HCT116 (cell line): ENCODE measurements around the gene EVL. TPM values are rescaled to one million over a fixed set of nuclear protein-coding genes. Genes with fewer than 3 reads are reported as not detected.

ENCODE experiments used
- ATAC-seq: fragments of 200-7000 bp; cut with Tn5 transposase; 2 replicates; pipeline ENCODE4 v1.9.1; 2020; ENCODE audit warnings: mild to moderate bottlenecking, moderate library complexity
- BruUV-seq: library from RNA; stranded (reverse); fragments of 400-500 nt; replicated peaks from 2 replicates; lab custom pipeline; 2021; lab: Mats Ljungman, UMichigan
- CTCF ChIA-PET: fragments of 300-600 bp; sonication (Branson Sonifier 250); formaldehyde crosslinking; loops from one replicate; lab custom pipeline; 2021; ENCODE audit warnings: antibody characterized with exemption; lab: Charles Lee
- POLR2A ChIA-PET: fragments of 300-600, 350-600 bp; sonication (Branson Sonifier 250); formaldehyde crosslinking; loops from one replicate; lab custom pipeline; 2021; ENCODE audit warnings: antibody characterized with exemption; lab: Charles Lee
- RAD21 ChIA-PET, 2 experiments: fragments of 300-600 bp; sonication (Branson Sonifier 250); formaldehyde crosslinking; loops; one replicate each; lab custom pipeline; 2023; ENCODE audit warnings: low total read pairs in 2 of 2; ENCODE audit not compliant: uncharacterized antibody in 2 of 2, unreplicated experiment in 2 of 2, low non-redundant PET in 1 of 2; lab: Charles Lee
- DNase-seq: peaks from one replicate; pipeline ENCODE4 v3.0.0-alpha.2; 2010; ENCODE audit warnings: low read depth, low spot score
- H2AFZ ChIP-seq: fragments of 200-600 bp; shearing (Covaris generic), sonication (generic); 2 replicates; pipeline ENCODE4 v1.6.1; 2017; ENCODE audit warnings: low read depth, mixed run types, mixed read lengths, antibody characterized with exemption, low read length; ENCODE audit not compliant: poor library complexity, severe bottlenecking
- H3K27ac ChIP-seq: 2 replicates; pipeline ENCODE4 v1.5.1; 2012; ENCODE audit warnings: low read depth, low read length
- H3K27me3 ChIP-seq: fragments of 200-600 bp; sonication (generic); 2 replicates; pipeline ENCODE4 v1.6.1; 2016; ENCODE audit warnings: mixed run types, low read length, mixed read lengths; ENCODE audit not compliant: insufficient read depth
- H3K36me3 ChIP-seq, 2 experiments: fragments of 200-500 bp in 1 of 2; fragments of 200-600 bp in 1 of 2; sonication (Bioruptor generic) in 1 of 2; sonication (generic) in 1 of 2; 2 replicates each; pipeline versions ENCODE4 v1.5.1 to v1.6.1; 2014 to 2016; ENCODE audit warnings: low read length in 2 of 2, inconsistent platforms in 1 of 2, mixed read lengths in 1 of 2, mixed run types in 1 of 2; ENCODE audit not compliant: insufficient read depth in 2 of 2, control insufficient read depth in 1 of 2
- H3K4me1 ChIP-seq, 2 experiments: fragments of 200-600 bp in 1 of 2; sonication (generic) in 1 of 2; 2 replicates each; pipeline versions ENCODE4 v1.5.1 to v1.6.1; 2012 to 2017; ENCODE audit warnings: low read length in 2 of 2, inconsistent platforms in 1 of 2, mild to moderate bottlenecking in 1 of 2, mixed read lengths in 1 of 2, mixed run types in 1 of 2, moderate library complexity in 1 of 2; ENCODE audit not compliant: insufficient read depth in 2 of 2, control insufficient read depth in 1 of 2
- H3K4me2 ChIP-seq: fragments of 200-600 bp; sonication (generic); 2 replicates; pipeline ENCODE4 v1.6.1; 2017; ENCODE audit warnings: mixed run types, low read length, mixed read lengths
- H3K4me3 ChIP-seq, 2 experiments: fragments of 200-600 bp in 1 of 2; sonication (generic) in 1 of 2; replicated peaks in 1 of 2; 2 replicates each; pipeline ENCODE4 v1.5.1; 2011 to 2016; ENCODE audit warnings: low read length in 2 of 2, control low read depth in 1 of 2, low read depth in 1 of 2, mild to moderate bottlenecking in 1 of 2, mixed read lengths in 1 of 2, mixed run types in 1 of 2
- H3K79me2 ChIP-seq: fragments of 200-600 bp; sonication (generic); 2 replicates; pipeline ENCODE4 v1.6.1; 2017; ENCODE audit warnings: mild to moderate bottlenecking, mixed run types, low read length, moderate library complexity, mixed read lengths; ENCODE audit not compliant: insufficient read depth
- H3K9ac ChIP-seq: fragments of 200-600 bp; sonication (generic); 2 replicates; pipeline ENCODE4 v1.6.1; 2016; ENCODE audit warnings: low read length, mixed read lengths
- H3K9me2 ChIP-seq: fragments of 200-600 bp; sonication (generic), shearing (Covaris generic); 2 replicates; pipeline ENCODE4 v1.6.1; 2017; ENCODE audit warnings: mixed run types, mild to moderate bottlenecking, moderate library complexity; ENCODE audit not compliant: insufficient read depth
- H3K9me3 ChIP-seq, 2 experiments: fragments of 200-500 bp in 1 of 2; fragments of 200-600 bp in 1 of 2; sonication (Bioruptor generic) in 1 of 2; sonication (generic) in 1 of 2; 2 replicates each; pipeline ENCODE4 v1.6.1; 2014 to 2017; ENCODE audit warnings: low read length in 2 of 2, mixed read lengths in 2 of 2, inconsistent platforms in 1 of 2, low read depth in 1 of 2, mild to moderate bottlenecking in 1 of 2, mixed run types in 1 of 2, moderate library complexity in 1 of 2; ENCODE audit not compliant: control insufficient read depth in 1 of 2, insufficient read depth in 1 of 2
- H4K20me1 ChIP-seq: fragments of 200-600 bp; sonication (generic), shearing (Covaris generic); 2 replicates; pipeline ENCODE4 v1.6.1; 2017; ENCODE audit warnings: mixed run types, mild to moderate bottlenecking, moderate library complexity; ENCODE audit not compliant: insufficient read depth
- CBX3 ChIP-seq: IDR thresholded peaks from 2 replicates; pipeline ENCODE4 v1.6.1; 2012; ENCODE audit warnings: low read depth
- CEBPB ChIP-seq: IDR thresholded peaks from 2 replicates; pipeline ENCODE4 v1.6.1; 2012; ENCODE audit warnings: low read depth
- EGR1 ChIP-seq: IDR thresholded peaks from 2 replicates; pipeline ENCODE4 v1.6.1; 2012; ENCODE audit warnings: low read depth
- ELF1 ChIP-seq: IDR thresholded peaks from 2 replicates; pipeline ENCODE4 v1.6.1; 2012; ENCODE audit warnings: low read depth, borderline replicate concordance
- EZH2 ChIP-seq: fragments of 200-600 bp; sonication (generic); IDR thresholded peaks from 2 replicates; pipeline ENCODE4 v1.6.1; 2017; ENCODE audit warnings: antibody characterized with exemption, mixed run types
- EZH2phosphoT487 ChIP-seq: fragments of 200-600 bp; IDR thresholded peaks from 2 replicates; pipeline ENCODE4 v1.6.1; 2018; ENCODE audit warnings: antibody characterized with exemption, borderline replicate concordance
- FOSL1 ChIP-seq: IDR thresholded peaks from 2 replicates; pipeline ENCODE4 v1.6.1; 2012; ENCODE audit warnings: low read depth
- POLR2A ChIP-seq: IDR thresholded peaks from 2 replicates; pipeline ENCODE4 v1.7.0; 2011; ENCODE audit warnings: borderline replicate concordance; ENCODE audit not compliant: insufficient read depth, insufficient read length; ENCODE audit errors: extremely low read depth
- POLR2AphosphoS5 ChIP-seq: IDR thresholded peaks from 2 replicates; pipeline ENCODE4 v1.6.1; 2011; ENCODE audit warnings: mild to moderate bottlenecking, low read depth, low read length, moderate library complexity
- RAD21 ChIP-seq: IDR thresholded peaks from 2 replicates; pipeline ENCODE4 v1.6.1; 2012; ENCODE audit warnings: low read depth, mild to moderate bottlenecking
- REST ChIP-seq: IDR thresholded peaks from 2 replicates; pipeline ENCODE4 v1.6.1; 2012; ENCODE audit warnings: low read depth
- SIN3A ChIP-seq: IDR thresholded peaks from 2 replicates; pipeline ENCODE4 v1.6.1; 2012; ENCODE audit warnings: low read depth
- SRF ChIP-seq: IDR thresholded peaks from 2 replicates; pipeline ENCODE4 v1.6.1; 2012; ENCODE audit warnings: low read depth
- TCF7L2 ChIP-seq: IDR thresholded peaks from 2 replicates; pipeline ENCODE4 v1.7.0; 2011; ENCODE audit warnings: borderline replicate concordance, inconsistent platforms; ENCODE audit not compliant: insufficient read depth, insufficient read length; ENCODE audit errors: extremely low read depth
- ZFX ChIP-seq: fragments of 450-650 bp; IDR thresholded peaks from 2 replicates; pipeline ENCODE4 v1.6.1; 2017
- intact Hi-C: fragments of 100-400 bp; cut with micrococcal nuclease; formaldehyde crosslinking; loops from 2 replicates; pipeline ENCODE4 v1.10.0; 2022
- total RNA-seq: library from RNA; stranded (reverse); gene quantifications from one replicate; pipeline ENCODE4 v1.2.1, GENCODE V29; 2021; ENCODE audit not compliant: unreplicated experiment
- TF ChIP-seq, protein P1 (sequence below): IDR thresholded peaks from 2 replicates; pipeline ENCODE4 v1.6.1; 2012

EVL gene
- total RNA-seq, 1 experiment from 2014 or later: 19.9 TPM

DNA sequence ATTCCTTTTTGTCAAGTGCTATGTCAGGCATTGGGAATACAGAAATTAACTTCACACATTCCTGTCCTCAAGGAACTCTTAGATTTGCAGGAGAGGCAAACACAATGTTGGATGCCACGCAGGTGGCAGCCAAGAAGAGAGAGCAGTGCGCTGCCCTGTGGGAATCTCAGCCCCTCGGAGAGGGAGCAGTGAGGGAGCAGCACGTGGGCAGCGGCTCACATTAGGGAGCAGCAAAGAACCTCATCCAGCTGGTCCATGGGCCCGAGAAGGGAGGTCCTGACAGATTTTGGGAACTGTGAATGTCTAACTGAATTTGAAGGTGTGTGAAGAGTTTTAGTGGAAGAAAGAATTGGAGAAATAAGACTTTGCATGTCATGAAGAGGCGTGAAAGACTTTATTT is 47.2 kb upstream of the EVL start (continued):
- TF ChIP-seq EZH2phosphoT487 (no peak), POLR2AphosphoS5 (no peak), ELF1 (no peak), POLR2A (no peak), TCF7L2 (no peak)

GRCh38 chr14:100018482-100018881 is 46.7 kb upstream of the EVL start:
- ChIA-PET CTCF (no interaction called here), RAD21 (no interaction called here), POLR2A (no interaction called here)
- H3K27me3 ChIP-seq: no peaks in the 10 kb centered on the region
- TF ChIP-seq EZH2phosphoT487: no peak
- H3K79me2 ChIP-seq: no peaks in the 10 kb centered on the region
- H2AFZ ChIP-seq: no peak overlapping the region
- no TSS peak for BruUV-seq
- no peak overlapping the region for H3K27ac ChIP-seq
- no peak for ATAC-seq
- H4K20me1 ChIP-seq: no peaks in the 10 kb centered on the region
- no peaks in the 10 kb centered on the region for H3K9me3 ChIP-seq
- no peak overlapping the region for H3K4me3 ChIP-seq
- H3K36me3 ChIP-seq: no peaks in the 10 kb centered on the region
- no peaks in the 10 kb centered on the region for H3K9me2 ChIP-seq
- H3K4me2 ChIP-seq: no peak overlapping the region
- no peak for DNase-seq
- peaks cover 0 to 7% of the 10 kb centered on the region in 2 experiments; a peak in 2 of 4 replicates for H3K4me1 ChIP-seq
- no peak overlapping the region for H3K9ac ChIP-seq
- intact Hi-C loops: no loop called here

DNA sequence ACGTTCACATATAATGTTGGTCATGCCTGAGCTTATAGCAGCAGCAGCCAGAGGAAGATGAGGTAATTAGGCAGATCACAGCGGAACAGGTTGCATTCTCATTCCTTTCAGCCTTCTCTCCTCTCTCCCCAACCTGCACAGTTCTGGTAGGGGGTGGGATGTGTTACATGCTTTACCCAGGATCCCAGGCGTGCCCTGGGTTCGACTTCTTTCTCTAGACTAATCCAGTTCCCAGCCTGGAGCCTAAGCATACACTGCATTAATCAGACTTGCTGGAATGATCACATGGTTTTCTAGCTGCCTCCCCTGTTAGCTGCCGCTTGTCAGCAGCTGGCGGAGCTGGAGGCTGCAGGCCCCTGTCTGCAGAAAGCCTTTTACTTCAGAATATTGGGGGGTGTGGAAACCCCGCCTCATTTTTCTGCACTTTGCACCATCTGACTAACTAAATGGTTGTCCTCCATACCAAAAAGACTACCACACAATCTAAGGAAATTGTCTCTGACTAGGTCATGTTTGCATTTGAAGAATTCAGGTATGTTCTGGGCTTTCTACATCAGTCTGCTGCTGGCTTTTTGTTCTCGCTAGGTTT is 46.0 kb upstream of the EVL start:
- H3K27ac ChIP-seq: no peak overlapping the region
- TF ChIP-seq RAD21 (no peak), POLR2AphosphoS5 (no peak), ELF1 (no peak), CBX3 (no peak), SRF (no peak), POLR2A (no peak), SIN3A (no peak), TCF7L2 (no peak), REST (no peak), EGR1 (no peak), CEBPB (no peak), FOSL1 (no peak), EZH2phosphoT487 (no peak), EZH2 (no peak), ZFX (no peak)
- TF ChIP-seq, protein P1, sequence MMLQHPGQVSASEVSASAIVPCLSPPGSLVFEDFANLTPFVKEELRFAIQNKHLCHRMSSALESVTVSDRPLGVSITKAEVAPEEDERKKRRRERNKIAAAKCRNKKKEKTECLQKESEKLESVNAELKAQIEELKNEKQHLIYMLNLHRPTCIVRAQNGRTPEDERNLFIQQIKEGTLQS: no peak

More for the DNA sequence above, 46.0 kb upstream of the EVL start:
- no peak overlapping the region for H3K9ac ChIP-seq
- DNase-seq (no peak), ATAC-seq (no peak)
- no peak overlapping the region for H3K4me2 ChIP-seq
- no peaks in the 10 kb centered on the region for H3K9me3 ChIP-seq
- no TSS peak for BruUV-seq
- H3K79me2 ChIP-seq: no peaks in the 10 kb centered on the region
- H3K27me3 ChIP-seq: no peaks in the 10 kb centered on the region
- peaks cover 0 to 7% of the 10 kb centered on the region in 2 experiments; a peak in 2 of 4 replicates for H3K4me1 ChIP-seq
- ChIA-PET POLR2A (no interaction called here), CTCF (no interaction called here), RAD21 (no interaction called here)
- intact Hi-C loops: no loop called here
- no peaks in the 10 kb centered on the region for H3K36me3 ChIP-seq
- H3K9me2 ChIP-seq: no peaks in the 10 kb centered on the region
- H2AFZ ChIP-seq: no peak overlapping the region
- no peak overlapping the region for H3K4me3 ChIP-seq
- no peaks in the 10 kb centered on the region for H4K20me1 ChIP-seq
